K562 (cell line): ENCODE measurements around the gene FAM193A. TPM values are rescaled to one million over a fixed set of nuclear protein-coding genes. Genes with fewer than 3 reads are reported as not detected.

Source experiments
- BHLHE40 ChIP-seq: IDR thresholded peaks from 2 replicates; pipeline ENCODE4 v1.6.1; 2011; ENCODE audit warnings: low read length, improper control_type of control experiment
- NFXL1 ChIP-seq: fragments of 450-650 bp; formaldehyde crosslinking; IDR thresholded peaks from 2 replicates; pipeline ENCODE4 v1.4.0; 2021; ENCODE audit warnings: mild to moderate bottlenecking
- RNF219 ChIP-seq: fragments of 250-450 bp; sonication (Bioruptor Pico); IDR thresholded peaks from 2 replicates; pipeline ENCODE4 v1.5.0; 2022; ENCODE audit warnings: mild to moderate bottlenecking
- STAT6 ChIP-seq: sonication (generic); formaldehyde crosslinking; IDR thresholded peaks from 2 replicates; pipeline ENCODE4 v1.8.1; 2023; ENCODE audit warnings: mild to moderate bottlenecking, missing genetic modification reagents
- ZNF165 ChIP-seq: fragments of 250-450 bp; sonication (Bioruptor Pico); IDR thresholded peaks from 2 replicates; pipeline ENCODE4 v1.4.0; 2020; ENCODE audit warnings: borderline replicate concordance
- polyA plus RNA-seq, 8 experiments: library from polyadenylated mRNA; depleted of rRNA in 4 of 8; stranded (reverse) in 5 of 8; unstranded in 3 of 8; fragments of >200 nt; fragmentation: Nextera tagmentation in 2 of 8; fragmentation: Illumina TruSeq in 1 of 8; extraction: Ambion mirVana in 2 of 8; extraction: Trizol in 1 of 8; gene quantifications; 2 replicates each; pipeline versions ENCODE4 v1.2.1 to v1.2.3, GENCODE V29; 2011 to 2014; ENCODE audit warnings: inconsistent platforms in 1 of 8, missing spikeins in 1 of 8
- total RNA-seq, 7 experiments: library from RNA; depleted of rRNA in 6 of 7; stranded (reverse); fragments of >200 nt in 6 of 7; fragmentation: Illumina TruSeq in 2 of 7; extraction: Trizol in 2 of 7; gene quantifications; 2 replicates each; pipeline versions ENCODE4 v1.2.1 to v1.2.3, GENCODE V29; 2011 to 2021; ENCODE audit warnings: low replicate concordance in 1 of 7
- TF ChIP-seq, protein P1 (sequence below), 2 experiments: fragments of 450-650 bp in 1 of 2; sonication (generic) in 1 of 2; formaldehyde crosslinking in 1 of 2; IDR thresholded peaks; 2 replicates each; pipeline versions ENCODE4 v1.7.1 to v1.9.0; 2016 to 2022; ENCODE audit warnings: inconsistent platforms in 1 of 2, mild to moderate bottlenecking in 1 of 2, missing genetic modification reagents in 1 of 2
- TF ChIP-seq, protein P2 (sequence below): fragments of 450-650 bp; IDR thresholded peaks from 2 replicates; pipeline ENCODE4 v1.7.1; 2018; ENCODE audit warnings: mild to moderate bottlenecking, low read depth; ENCODE audit not compliant: partially characterized antibody

Gene FAM193A
- total and polyA plus RNA-seq, 9 of the 15 experiments (the other 6 are each of a cell fraction or from before 2014, with no cell fraction given) = 0.46 to 24.6 (median 9.6) TPM

DNA sequence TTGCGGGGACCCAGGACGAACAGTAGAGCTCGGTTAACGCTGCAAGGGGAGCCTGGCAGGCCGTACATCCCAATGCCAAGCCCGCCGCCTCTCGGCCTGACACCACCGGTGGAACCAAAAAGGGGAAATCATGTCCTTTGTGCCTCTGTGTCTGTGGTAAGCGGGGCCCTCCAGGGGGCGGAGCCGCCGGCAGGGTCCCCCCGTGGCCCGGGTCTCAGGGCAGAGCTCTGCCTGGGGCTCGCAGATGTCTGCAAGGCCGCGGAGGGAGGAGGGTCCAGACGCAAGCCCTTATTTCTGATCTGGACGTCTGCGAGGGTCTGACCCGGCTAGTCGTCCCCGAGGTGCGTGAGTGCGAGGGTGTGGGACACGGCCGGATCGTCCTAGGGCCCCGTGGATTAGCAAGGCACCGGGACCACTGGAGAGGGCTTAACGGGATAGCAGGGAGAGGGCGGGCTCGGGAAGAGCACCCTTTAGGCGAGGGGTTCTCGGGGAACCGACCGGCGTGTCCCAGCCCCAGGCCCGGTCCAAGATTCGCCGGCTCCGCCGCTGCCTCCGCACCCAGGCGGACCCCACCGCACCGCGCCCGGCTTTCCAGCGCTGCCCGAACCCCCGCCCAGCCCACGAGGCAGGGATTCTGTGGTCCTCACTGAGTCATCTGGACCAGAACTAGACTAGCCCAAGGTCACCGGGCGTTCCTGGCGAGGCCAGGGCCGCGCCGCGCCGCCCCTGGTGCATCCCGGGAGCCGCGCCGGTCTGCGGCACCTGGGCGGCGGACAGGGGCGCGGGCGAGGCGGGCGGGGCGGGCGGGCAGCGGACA is 863 bp upstream of the FAM193A start (continued):
- TF ChIP-seq, protein P1, sequence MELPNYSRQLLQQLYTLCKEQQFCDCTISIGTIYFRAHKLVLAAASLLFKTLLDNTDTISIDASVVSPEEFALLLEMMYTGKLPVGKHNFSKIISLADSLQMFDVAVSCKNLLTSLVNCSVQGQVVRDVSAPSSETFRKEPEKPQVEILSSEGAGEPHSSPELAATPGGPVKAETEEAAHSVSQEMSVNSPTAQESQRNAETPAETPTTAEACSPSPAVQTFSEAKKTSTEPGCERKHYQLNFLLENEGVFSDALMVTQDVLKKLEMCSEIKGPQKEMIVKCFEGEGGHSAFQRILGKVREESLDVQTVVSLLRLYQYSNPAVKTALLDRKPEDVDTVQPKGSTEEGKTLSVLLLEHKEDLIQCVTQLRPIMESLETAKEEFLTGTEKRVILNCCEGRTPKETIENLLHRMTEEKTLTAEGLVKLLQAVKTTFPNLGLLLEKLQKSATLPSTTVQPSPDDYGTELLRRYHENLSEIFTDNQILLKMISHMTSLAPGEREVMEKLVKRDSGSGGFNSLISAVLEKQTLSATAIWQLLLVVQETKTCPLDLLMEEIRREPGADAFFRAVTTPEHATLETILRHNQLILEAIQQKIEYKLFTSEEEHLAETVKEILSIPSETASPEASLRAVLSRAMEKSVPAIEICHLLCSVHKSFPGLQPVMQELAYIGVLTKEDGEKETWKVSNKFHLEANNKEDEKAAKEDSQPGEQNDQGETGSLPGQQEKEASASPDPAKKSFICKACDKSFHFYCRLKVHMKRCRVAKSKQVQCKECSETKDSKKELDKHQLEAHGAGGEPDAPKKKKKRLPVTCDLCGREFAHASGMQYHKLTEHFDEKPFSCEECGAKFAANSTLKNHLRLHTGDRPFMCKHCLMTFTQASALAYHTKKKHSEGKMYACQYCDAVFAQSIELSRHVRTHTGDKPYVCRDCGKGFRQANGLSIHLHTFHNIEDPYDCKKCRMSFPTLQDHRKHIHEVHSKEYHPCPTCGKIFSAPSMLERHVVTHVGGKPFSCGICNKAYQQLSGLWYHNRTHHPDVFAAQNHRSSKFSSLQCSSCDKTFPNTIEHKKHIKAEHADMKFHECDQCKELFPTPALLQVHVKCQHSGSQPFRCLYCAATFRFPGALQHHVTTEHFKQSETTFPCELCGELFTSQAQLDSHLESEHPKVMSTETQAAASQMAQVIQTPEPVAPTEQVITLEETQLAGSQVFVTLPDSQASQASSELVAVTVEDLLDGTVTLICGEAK (IDR thresholded peaks at IDR 0.05) = 0 out of 2 replicates have a peak, but pooled peaks have one; percentile 45
- TF ChIP-seq, protein P1 (CRISPR knock-in tag; IDR thresholded peaks at IDR 0.05) = no peak
- no peak for TF ChIP-seq NFXL1 (CRISPR knock-in tag)
- no peak for TF ChIP-seq BHLHE40
- no peak for TF ChIP-seq RNF219 (CRISPR knock-in tag)
- no peak; the same call in 1 of the 2 replicates for TF ChIP-seq STAT6 (CRISPR knock-in tag)
- TF ChIP-seq, protein P2, sequence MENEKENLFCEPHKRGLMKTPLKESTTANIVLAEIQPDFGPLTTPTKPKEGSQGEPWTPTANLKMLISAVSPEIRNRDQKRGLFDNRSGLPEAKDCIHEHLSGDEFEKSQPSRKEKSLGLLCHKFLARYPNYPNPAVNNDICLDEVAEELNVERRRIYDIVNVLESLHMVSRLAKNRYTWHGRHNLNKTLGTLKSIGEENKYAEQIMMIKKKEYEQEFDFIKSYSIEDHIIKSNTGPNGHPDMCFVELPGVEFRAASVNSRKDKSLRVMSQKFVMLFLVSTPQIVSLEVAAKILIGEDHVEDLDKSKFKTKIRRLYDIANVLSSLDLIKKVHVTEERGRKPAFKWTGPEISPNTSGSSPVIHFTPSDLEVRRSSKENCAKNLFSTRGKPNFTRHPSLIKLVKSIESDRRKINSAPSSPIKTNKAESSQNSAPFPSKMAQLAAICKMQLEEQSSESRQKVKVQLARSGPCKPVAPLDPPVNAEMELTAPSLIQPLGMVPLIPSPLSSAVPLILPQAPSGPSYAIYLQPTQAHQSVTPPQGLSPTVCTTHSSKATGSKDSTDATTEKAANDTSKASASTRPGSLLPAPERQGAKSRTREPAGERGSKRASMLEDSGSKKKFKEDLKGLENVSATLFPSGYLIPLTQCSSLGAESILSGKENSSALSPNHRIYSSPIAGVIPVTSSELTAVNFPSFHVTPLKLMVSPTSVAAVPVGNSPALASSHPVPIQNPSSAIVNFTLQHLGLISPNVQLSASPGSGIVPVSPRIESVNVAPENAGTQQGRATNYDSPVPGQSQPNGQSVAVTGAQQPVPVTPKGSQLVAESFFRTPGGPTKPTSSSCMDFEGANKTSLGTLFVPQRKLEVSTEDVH = no peak
- no peak for TF ChIP-seq ZNF165
